ENCODE data around the gene GJB3. TPM values are rescaled to one million over a fixed set of nuclear protein-coding genes. Genes with fewer than 3 reads are reported as not detected.

GJB3 gene
- total and polyA plus RNA-seq, 11 donors, result not detected

GRCh38 chr1:34761176-34761761 is 19.7 kb upstream of the GJB3 start:
- Histone ChIP-seq H3K36me3 (no peaks in the 10 kb centered on the region), H3K4me3 (no peak overlapping the region), H3K9me3 (no peaks in the 10 kb centered on the region), H3K27me3 (peaks cover 0 to 6% (median 0%) of the 10 kb centered on the region in 9 donors), H3K4me1 (no peaks in the 10 kb centered on the region), H3K27ac (no peak overlapping the region)
- TF ChIP-seq CTCF (IDR thresholded peaks at IDR 0.05) (no peak), POLR2A (IDR thresholded peaks at IDR 0.05) (no peak)
- intact Hi-C loops (cut with DNase I), result no loop called here
- DNase-seq (no peak), ATAC-seq (no peak)
- 90 to 93% (median 91%) methylated on average over 33 of the region's 33 CpGs for WGBS, 4 donors

- Histone ChIP-seq H3K36me3 (no peaks in the 10 kb centered on the region), H3K27ac (no peak overlapping the region), H3K27me3 (peaks cover 0 to 6% (median 0%) of the 10 kb centered on the region in 9 donors), H3K9me3 (no peaks in the 10 kb centered on the region), H3K4me1 (no peaks in the 10 kb centered on the region), H3K4me3 (no peak overlapping the region)
- ATAC-seq, result no peak
- no peak for DNase-seq
- WGBS, 4 donors, result 84 to 89% (median 87%) methylated on average over 13 of the region's 13 CpGs
- TF ChIP-seq POLR2A (IDR thresholded peaks at IDR 0.05) (no peak), CTCF (IDR thresholded peaks at IDR 0.05) (no peak)
- intact Hi-C loops (cut with DNase I), result no loop called here
These were observed 19.2 kb upstream of the GJB3 start for GRCh38 chr1:34761776-34762307.

DNA sequence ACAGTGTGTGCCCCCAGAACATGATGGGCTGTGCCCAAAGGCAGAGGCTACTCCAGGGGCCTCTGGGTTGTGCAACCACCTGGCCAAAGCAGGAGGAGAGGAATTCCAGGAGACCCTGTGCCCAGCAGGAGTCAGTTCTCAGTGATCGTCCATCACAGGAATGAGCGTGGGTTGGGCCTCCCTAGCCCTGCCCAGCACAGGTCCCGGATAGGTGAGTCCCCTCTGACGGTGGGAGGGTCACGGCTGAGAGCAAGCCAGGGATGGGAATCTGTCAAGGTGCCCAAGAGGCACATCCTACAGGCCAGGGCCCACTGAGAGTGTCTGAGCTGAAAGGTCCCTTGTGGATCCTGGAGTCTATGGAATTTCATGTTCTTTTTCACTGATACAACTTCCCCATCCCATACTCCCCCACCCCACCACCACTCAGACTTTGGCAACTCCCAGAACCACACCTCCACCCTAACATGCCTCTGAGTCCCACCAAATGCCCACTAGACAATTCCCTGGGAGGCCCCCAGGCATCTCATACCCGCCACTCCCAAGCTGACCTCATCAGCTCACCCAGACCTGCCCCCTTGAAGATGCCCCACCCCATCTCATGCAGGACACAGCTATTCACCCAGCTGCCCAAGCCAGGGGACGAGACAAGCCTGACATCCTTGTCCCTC is 18.4 kb upstream of the GJB3 start:
- TF ChIP-seq CTCF (IDR thresholded peaks at IDR 0.05), result no peak
- no peak for TF ChIP-seq POLR2A (IDR thresholded peaks at IDR 0.05)
- H3K27me3 ChIP-seq, result peaks cover 0 to 7% (median under 1%) of the 10 kb centered on the region in 9 donors
- no peaks in the 10 kb centered on the region for H3K4me1 ChIP-seq
- H3K9me3 ChIP-seq, result no peaks in the 10 kb centered on the region
- H3K36me3 ChIP-seq, result no peaks in the 10 kb centered on the region
- no peak for DNase-seq
- ATAC-seq, result no peak
- WGBS, 4 donors, result 56 to 82% (median 72%) methylated on average over 6 to 7 of the region's 7 CpGs
- H3K27ac ChIP-seq, result no peak overlapping the region
- no peak overlapping the region for H3K4me3 ChIP-seq
- intact Hi-C loops (cut with DNase I), result no loop called here

DNA sequence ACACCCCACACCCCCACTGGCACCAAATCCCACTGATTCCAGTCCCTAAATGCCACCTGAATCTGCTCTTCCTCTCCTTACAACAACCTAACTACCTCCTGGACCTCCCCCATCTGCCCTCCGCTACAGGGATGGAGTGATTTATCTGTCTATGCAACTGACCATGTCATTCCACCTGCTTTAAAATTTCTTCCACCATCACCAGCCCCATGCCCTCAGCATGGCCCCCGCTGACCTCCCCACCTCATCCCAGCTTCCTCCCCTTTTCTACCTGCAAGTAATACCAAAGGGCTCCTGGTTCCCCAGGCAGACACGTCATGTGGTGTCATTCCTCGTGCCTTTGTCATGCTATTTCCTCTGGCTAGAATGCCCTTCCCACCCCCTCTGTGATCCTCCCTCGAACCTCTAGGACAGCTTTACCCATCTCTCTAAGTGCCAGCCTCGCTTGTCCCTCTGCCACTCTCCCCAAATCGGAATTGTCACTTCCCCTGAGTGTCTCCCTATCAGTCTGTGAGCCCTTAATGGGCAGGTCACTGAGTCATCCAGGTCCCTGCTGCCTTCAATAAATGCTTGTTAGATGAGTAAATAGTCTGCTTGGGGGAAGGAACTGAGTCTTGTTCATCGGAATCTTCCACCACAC is 17.8 kb upstream of the GJB3 start:
- Histone ChIP-seq H3K4me3 (no peak overlapping the region), H3K9me3 (no peaks in the 10 kb centered on the region), H3K27ac (no peak overlapping the region), H3K27me3 (peaks cover 0 to 12% (median 3%) of the 10 kb centered on the region in 9 donors), H3K36me3 (no peaks in the 10 kb centered on the region), H3K4me1 (no peaks in the 10 kb centered on the region)
- WGBS, 4 donors, result 47 to 55% (median 53%) methylated on average over 8 of the region's 8 CpGs
- ATAC-seq (no peak), DNase-seq (no peak)
- TF ChIP-seq CTCF (IDR thresholded peaks at IDR 0.05), result no peak
- no peak for TF ChIP-seq POLR2A (IDR thresholded peaks at IDR 0.05)
- intact Hi-C loops (cut with DNase I), result no loop called here

Measured in heart left ventricle (tissue), 16 donors.